Activated gamma-delta T cell (primary cell): Measurements from ENCODE around the gene ZSCAN21.
A peak's percentile ranks its signal among the peaks of the same experiment; 100 is the strongest.

Source experiments
- DNase-seq: peaks from one replicate; lab custom pipeline; 2025; lab: John Stamatoyannopoulos, UW

ZSCAN21 gene

DNA sequence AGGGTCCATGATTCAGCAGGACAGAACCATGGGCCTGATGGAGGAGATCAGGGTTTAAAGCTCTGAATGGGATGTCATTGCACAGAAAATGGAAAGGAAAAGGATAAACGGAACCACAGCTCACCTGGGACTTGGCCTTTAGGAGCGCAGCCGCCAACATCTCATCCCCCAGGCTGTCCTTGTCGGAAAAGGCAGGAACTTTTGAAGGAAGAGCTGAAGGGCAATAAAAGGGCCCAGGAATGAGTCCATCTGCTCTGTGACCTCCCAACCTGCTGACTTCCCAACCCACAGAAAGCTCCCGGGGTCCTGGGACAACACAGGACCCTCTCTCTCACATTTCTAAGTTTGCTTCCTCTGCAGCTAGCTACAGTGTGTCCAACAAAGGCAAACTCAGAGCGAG lies 25.8 kb downstream of the ZSCAN21 start:
- no peak for DNase-seq

GRCh38 chr7:100077205-100077604 lies 27.6 kb downstream of the ZSCAN21 start:
- no peak for DNase-seq

- no peak for DNase-seq
These were observed 29.5 kb downstream of the ZSCAN21 start for GRCh38 chr7:100079024-100079560.

DNA sequence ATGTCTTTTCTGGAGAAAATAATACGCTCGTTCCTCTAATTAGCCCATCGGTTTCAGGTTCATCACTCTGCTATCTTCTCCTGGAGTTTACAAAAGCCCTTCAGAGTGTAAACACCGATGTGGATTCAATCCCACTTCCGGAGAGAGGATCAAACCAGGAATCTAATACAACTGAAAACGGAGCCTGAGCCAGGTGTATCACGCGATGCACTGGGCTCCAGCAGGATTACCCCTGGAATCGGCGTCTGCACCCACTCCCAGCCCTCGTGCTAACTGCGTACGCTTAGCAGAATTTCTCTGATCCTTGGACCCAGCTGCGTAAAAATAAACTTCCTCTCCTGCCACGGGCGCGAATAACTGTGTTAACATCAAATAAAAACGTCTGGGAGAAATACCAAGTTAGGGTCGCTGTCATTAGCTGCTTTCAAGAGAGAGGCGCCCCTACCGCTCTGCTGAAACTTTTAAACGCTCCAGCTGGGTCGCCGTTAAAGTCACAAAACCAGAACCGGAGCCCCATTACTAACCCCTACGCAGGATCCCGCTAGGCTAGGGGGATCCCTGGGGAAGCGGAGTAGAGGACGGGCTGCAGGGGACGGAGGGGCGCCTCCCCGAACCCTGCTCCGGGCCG lies 31.4 kb downstream of the ZSCAN21 start:
- no peak for DNase-seq

DNA sequence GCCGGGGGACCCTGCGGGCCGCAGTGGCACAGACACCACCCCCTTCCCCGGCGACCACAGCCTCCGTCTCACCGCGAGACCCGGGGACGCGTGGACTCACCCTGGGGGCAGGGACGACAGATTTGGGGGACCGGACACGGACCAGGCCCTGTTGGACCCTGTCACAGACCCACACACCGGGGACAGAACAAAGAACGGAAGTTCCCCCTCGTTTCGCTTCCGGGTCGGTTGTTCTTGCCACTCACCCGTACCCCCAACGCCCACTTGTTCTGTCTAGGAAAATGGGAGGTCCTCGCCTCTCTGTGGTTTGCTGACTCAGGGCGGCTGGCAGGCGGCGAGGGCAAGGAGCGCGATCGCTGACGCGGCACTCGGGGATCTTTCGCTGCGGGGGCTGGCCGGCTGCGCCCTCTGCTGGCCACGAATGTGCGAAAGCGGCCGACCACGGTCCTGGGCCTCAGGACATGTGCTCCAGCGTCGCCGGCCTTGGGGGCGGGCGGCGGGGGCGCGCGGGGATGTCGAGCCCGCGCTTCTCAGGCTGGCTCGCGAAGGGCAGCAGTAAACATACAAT lies 32.0 kb downstream of the ZSCAN21 start, which contains the start of gene ZNF3:
Gene ZNF3 (minus strand): TSS at position 189 of the 568 bp plus-strand sequence. CDS start 4,366 bp downstream, outside the sequence.
- peak; percentile 93 for DNase-seq

- DNase-seq = no peak
These were observed 33.4 kb downstream of the ZSCAN21 start for GRCh38 chr7:100082978-100083377.

DNA sequence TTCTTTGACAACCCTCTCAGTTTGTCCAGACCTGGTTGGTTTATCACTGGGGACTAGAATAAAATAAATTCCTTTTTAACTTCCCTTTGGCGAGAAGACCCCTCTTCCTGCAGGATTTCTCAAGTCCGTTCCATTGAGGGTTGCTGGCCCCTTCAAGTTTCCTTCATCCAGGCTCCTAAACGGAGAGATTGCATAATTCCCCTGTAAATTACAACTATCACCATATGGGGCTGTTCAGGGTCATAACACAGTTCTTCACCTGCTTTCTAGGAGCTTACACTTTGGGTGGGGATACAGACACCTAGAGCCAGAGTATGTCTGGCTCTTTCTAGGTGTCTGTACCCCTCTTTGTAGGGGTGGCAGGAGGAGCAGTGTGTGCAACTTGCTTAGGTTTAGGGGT lies 35.9 kb downstream of the ZSCAN21 start:
- DNase-seq = no peak

DNA sequence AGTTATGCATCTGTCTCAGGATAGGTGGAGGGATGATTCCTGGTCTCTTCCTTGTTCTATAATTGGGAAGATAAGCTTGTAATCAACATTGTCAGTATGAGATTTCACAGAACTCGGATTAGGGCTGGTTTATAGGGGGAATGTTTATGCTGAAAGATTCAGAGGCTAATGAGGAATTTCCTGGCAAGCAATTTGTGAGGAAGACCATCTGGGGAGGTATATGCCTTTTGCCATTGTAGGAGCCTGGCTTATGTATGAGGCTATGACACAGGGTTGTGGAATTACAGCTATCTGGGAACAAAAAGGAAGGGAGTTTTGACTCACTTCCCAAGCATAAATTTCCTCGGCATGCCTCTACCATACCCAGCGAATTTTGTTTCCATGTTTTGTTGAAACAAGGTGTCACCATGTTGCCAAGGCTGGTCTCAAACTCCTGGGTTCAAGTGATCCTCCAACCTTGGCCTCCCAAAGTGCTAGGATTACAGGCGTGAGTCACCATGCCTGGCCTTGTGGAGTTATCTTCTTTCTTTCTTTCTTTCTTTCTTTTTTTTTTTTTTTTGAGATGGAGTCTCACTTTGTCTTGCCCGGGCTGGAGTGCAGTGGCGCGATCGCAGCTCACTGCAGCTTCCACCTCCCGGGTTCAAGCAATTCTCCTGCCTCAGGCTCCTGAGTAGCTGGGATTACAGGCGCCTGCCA lies 37.6 kb downstream of the ZSCAN21 start:
- DNase-seq = no peak

DNA sequence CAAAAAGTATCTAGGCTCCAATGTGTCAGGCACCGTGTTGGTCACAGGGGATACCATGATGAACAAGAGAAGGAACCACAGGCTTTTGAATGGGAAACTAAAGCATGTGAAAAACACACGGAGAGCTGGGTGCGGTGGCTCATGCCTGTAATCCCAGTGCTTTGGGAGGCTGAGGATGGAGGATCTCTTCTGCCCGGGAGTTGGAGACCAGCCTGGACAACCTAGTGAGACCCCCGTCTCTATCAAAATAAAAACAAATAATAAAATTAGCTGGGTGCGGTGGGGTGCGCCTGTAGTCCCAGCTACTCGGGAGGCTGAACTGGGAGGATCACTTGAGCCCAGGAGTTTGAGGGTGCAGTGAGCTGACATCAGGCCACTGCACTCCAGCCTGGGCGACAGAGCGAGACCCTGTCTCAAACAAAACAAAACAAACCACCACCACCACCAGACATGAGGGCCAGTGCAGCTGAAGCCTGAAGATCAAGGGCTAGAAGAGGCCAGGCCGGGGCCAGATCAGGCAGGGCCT lies 38.6 kb downstream of the ZSCAN21 start:
- no peak for DNase-seq

- peak; percentile 82 for DNase-seq
These were observed 39.3 kb downstream of the ZSCAN21 start, which contains the start of gene COPS6 for GRCh38 chr7:100088621-100089457. COPS6 (plus strand) TSS chr7:100088969; CDS start chr7:100088991, 22 bp downstream.

DNA sequence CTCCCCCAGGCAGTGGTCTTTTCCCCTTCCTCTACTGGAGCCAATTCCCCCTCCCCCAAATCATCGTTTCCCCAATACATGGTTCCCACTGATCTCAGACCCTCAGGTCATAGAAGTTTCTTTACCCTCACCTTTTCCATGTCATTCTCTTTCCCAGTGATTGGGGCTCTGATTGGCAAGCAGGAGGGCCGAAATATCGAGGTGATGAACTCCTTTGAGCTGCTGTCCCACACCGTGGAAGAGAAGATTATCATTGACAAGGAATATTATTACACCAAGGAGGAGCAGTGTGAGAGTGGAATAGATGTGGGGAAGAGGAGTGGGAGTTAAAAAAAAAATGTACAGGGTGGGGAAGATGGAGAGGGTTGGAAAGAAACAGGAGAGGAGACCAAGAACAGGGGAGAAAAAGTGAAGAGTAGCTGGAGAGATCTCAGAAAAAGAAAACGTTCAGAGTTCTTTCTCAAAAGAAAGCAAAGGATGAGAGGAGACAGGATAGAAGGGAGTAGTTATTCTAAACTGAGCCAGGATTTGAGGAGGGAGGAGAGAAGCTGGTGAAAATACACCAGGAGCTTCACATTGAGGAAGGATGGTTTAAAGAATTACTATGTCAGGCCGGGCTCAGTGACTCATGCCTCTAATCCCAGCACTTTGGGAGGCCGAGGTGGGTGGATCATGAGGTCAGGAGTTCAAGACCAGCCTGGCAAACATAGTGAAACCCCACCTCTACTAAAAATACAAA lies 40.1 kb downstream of the ZSCAN21 start:
- DNase-seq = no peak

DNA sequence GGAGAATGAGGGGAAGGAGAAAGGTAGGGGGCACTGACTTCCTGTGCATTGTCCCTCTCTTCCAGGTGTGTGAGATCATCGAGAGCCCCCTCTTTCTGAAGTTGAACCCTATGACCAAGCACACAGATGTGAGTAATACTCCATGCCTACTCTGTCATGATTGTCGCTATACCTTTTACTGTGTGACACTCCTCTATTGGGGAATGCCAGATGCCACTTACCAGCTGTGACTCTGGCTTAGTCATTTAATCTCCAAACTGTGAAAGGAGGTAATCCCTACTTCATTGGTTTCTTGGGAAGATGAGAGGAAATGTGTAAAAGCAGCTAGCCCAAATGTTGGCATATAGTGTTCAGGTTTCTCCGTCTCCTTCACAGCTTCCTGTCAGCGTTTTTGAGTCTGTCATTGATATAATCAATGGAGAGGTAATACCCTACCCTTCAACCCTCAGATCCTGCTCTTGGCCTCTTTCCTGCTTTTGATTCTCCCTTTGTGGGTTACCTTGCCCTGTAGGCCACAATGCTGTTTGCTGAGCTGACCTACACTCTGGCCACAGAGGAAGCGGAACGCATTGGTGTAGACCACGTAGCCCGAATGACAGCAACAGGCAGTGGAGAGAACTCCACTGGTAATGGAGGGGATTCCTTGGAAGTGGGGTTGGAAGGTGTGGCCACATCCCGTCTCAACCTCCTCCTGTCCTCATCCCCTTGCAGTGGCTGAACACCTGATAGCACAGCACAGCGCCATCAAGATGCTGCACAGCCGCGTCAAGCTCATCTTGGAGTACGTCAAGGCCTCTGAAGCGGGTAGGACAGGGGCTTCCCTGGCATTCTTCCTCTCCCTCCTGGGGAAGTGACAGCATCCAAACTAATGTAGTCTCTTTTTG lies 41.2 kb downstream of the ZSCAN21 start:
- DNase-seq = no peak

DNA sequence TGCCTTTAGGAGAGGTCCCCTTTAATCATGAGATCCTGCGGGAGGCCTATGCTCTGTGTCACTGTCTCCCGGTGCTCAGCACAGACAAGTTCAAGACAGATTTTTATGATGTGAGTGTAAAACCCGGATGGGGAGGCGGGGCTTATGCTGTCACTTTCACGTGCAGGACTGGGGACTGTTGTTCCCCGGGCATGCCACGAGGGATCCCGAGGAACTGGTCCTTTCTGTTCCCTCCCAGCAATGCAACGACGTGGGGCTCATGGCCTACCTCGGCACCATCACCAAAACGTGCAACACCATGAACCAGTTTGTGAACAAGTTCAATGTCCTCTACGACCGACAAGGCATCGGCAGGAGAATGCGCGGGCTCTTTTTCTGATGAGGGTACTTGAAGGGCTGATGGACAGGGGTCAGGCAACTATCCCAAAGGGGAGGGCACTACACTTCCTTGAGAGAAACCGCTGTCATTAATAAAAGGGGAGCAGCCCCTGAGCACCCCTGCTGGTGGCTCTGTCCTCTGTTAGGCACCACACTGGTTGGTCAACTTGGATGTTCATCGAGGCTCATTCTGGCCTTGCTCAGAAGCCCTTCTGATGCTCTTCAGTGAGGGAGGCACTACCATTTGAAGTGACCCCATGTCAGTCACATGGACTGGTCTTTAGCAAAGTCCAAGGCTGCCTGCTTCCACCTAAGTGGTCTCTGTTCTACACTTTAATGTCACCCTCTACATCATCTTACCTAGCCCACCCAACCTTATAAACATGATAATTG lies 42.0 kb downstream of the ZSCAN21 start:
- DNase-seq = no peak

DNA sequence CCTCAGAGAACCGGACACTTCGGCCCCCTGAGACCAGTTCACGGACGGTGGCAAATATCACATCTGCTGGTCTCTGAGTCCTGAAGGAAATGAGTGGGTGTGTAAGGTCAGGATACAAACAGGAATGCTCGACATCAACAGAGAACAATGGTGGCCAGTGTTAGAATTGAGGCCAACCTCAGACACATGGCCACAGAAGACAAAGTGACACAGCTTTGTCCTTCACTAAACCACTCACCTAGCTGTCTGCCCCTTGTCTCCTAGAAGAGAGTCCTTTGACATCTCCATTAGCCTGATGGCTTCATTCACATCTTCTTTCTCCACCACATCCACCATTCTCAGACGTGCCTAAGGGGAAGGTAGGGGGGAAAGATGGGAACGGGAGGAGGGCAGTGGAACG lies 43.5 kb downstream of the ZSCAN21 start:
- DNase-seq = no peak

DNA sequence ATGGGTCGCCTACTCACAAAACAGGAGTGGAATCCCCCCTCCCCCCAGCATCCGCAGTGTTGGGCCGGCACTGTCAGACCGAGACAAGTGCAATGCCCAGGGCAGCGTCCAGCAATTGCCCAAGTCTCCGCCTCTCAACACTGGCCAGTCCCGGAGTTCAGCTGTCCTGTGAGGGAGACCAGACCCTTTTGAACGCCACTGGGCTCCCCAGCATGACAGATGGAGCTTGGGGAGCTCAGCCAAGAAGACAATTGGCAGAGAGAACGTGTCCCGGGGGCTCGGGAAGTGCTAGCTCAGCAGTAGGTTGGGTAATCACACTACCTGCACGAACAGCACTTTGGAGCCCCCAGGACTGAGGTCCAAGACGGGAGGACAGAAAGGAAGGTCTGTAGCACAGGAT lies 43.9 kb downstream of the ZSCAN21 start:
- DNase-seq = no peak

- no peak for DNase-seq
These were observed 44.4 kb downstream of the ZSCAN21 start for GRCh38 chr7:100093925-100094486.

DNA sequence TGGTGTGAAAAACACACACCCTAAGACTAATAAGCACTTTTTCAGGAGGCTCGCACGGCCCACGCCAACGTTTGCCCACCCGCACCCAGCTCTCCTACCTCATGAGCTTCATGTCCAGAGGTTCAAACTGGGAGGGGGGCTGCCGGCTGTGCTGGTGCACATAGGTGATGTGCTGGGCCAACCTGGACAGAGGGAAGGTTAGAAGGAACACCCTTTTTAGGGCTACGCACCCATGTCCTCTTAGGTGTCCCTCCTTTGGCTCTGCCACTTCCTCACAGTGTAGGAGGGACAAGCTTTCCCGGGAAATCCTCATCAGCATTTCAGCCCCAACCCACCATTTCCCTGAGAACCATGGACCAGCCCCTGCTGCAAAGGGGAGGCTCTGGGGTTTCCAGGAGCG lies 45.7 kb downstream of the ZSCAN21 start:
- DNase-seq = no peak

- no peak for DNase-seq
These were observed 46.1 kb downstream of the ZSCAN21 start for GRCh38 chr7:100095704-100096103.

- no peak for DNase-seq
These were observed 49.3 kb downstream of the ZSCAN21 start for GRCh38 chr7:100098913-100099312.
